IPS DF 6.9 (cell line): ENCODE data around the gene NOPCHAP1.

ENCODE experiments used
- DNase-seq: peaks from one replicate; pipeline ENCODE4 v3.0.0-alpha.2; 2013; ENCODE audit warnings: low read depth, low spot score
- H3K27ac ChIP-seq: one replicate; pipeline ENCODE4 v1.5.1; 2013; ENCODE audit warnings: low read length, control low read depth
- H3K27me3 ChIP-seq: 2 replicates; pipeline ENCODE4 v1.6.1; 2013; ENCODE audit warnings: mild to moderate bottlenecking, low read length; ENCODE audit not compliant: control insufficient read depth, insufficient read depth
- H3K36me3 ChIP-seq: 2 replicates; pipeline ENCODE4 v1.6.1; 2013; ENCODE audit warnings: low read length; ENCODE audit not compliant: control insufficient read depth, insufficient read depth
- H3K4me1 ChIP-seq: 2 replicates; pipeline ENCODE4 v1.6.1; 2013; ENCODE audit warnings: low read length; ENCODE audit not compliant: control insufficient read depth, insufficient read depth
- H3K4me3 ChIP-seq: 2 replicates; pipeline ENCODE4 v1.5.1; 2013; ENCODE audit warnings: mild to moderate bottlenecking, low read length
- H3K9me3 ChIP-seq: 2 replicates; pipeline ENCODE4 v1.6.1; 2013; ENCODE audit warnings: low read length, inconsistent platforms; ENCODE audit not compliant: control insufficient read depth, insufficient read depth
- WGBS: extraction: QIAGEN DNeasy Blood & Tissue Kit; methylation state at CpG from one replicate; pipeline ENCODE4 v1.1.7; 2013; ENCODE audit warnings: mixed read lengths, missing lambda C conversion rate; ENCODE audit not compliant: insufficient read length, insufficient coverage; 5-methylcytosine and 5-hydroxymethylcytosine counted together

The NOPCHAP1 gene

DNA sequence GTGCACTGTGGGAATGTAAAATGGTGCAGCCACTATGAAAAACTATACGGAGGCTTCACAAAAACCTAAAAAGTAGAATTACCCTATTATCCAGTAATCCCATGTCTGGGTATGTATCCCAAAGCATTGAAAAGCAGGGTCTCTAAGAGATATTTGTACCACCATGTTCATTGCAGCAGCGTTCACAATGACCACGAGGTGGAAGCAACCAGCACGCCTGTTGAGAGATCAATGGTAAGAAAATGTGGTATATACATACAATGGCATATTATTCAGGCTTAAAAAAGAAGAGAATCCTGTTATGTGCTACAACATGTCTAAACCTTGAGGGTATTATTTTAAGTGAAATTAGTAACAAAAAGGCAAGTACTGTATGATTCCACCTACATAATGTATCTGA is 910 bp upstream of the NOPCHAP1 start:
- Histone ChIP-seq H3K36me3 (no peaks in the 10 kb centered on the region; the same call in 1 of the 2 replicates), H3K27me3 (no peaks in the 10 kb centered on the region), H3K4me1 (no peaks in the 10 kb centered on the region; the same call in 1 of the 2 replicates), H3K4me3 (no peak overlapping the region), H3K9me3 (no peaks in the 10 kb centered on the region), H3K27ac (no peak overlapping the region)
- WGBS, result no CpG with 5 or more reads among the region's 4 CpGs
- no peak for DNase-seq

DNA sequence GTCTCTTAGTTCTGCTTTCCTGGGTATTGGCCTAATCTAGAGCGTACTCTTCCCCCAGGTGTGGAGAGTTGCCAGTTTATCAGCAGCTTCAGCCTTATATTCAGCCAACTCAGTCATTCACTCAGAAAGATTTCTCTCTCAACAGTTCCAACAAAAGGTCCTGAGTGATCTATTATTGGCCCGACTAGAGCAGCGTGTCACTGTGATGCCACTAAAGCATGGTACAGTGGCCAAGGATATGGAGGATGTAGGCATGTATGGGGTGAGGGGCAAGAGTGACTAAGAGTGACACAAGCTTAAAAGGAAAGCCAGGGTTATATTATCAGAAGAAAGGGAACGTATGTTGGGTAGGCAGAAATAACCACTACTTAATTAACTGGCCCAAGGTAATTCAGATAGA is 4.8 kb downstream of the NOPCHAP1 start:
- H3K27ac ChIP-seq, result no peak overlapping the region
- H3K27me3 ChIP-seq, result no peaks in the 10 kb centered on the region
- no peak overlapping the region for H3K4me3 ChIP-seq
- WGBS, result no CpG with 5 or more reads among the region's 4 CpGs
- no peak for DNase-seq
- no peaks in the 10 kb centered on the region for H3K9me3 ChIP-seq
- H3K36me3 ChIP-seq, result peaks cover 16% of the 10 kb centered on the region; the same call in 1 of the 2 replicates
- H3K4me1 ChIP-seq, result no peaks in the 10 kb centered on the region; the same call in 1 of the 2 replicates

DNA sequence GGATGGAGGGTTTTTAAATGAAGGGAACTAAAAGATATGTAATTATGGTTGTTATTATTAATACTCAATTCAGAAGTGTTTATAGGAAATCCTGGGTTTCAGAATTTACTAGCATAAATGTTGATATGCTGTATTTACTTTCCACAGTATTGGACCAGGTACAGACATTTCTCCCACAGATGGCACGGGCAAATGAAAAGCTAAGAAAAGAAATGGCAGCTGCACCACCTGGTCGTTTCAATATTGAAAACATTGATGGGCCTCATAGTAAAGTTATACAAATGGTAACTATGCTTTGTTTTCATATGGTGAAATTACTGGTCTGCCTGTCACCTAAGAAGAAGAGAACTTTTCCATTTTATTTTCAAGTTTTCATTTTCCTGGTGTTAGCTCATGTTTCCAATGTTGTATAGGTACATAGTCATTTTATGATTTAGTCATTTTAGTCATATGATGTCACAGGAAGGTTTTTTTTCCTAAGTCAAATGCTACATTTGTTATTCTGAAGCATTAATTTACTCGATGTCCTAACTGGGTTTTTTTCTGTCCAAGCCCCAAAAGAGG is 5.5 kb downstream of the NOPCHAP1 start:
- H3K36me3 ChIP-seq, result peaks cover 16% of the 10 kb centered on the region; the same call in 1 of the 2 replicates
- H3K4me3 ChIP-seq, result no peak overlapping the region
- no peaks in the 10 kb centered on the region for H3K27me3 ChIP-seq
- no peaks in the 10 kb centered on the region for H3K9me3 ChIP-seq
- no peak overlapping the region for H3K27ac ChIP-seq
- no peaks in the 10 kb centered on the region; the same call in 1 of the 2 replicates for H3K4me1 ChIP-seq
- no peak for DNase-seq
- WGBS, result no CpG with 5 or more reads among the region's 3 CpGs

DNA sequence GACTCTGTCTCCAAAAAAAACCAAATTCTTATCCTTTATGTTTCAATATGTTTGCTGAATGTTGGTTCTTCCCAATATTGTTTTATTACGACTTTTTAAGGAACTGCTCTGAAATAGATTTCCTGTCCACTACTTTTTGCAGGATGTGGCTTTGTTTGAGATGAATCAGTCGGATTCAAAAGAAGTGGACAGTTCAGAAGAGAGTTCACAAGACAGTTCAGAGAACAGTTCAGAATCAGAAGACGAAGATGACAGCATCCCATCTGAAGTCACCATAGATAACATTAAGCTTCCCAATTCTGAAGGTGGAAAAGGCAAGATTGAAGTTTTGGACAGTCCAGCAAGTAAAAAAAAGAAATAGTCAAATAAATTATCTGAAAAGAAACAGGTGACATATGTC is 8.2 kb downstream of the NOPCHAP1 start:
- no peak for DNase-seq
- H3K27me3 ChIP-seq, result no peaks in the 10 kb centered on the region
- no CpG with 5 or more reads among the region's 3 CpGs for WGBS
- H3K9me3 ChIP-seq, result no peaks in the 10 kb centered on the region
- H3K4me1 ChIP-seq, result no peaks in the 10 kb centered on the region
- peaks cover 26% of the 10 kb centered on the region for H3K36me3 ChIP-seq
- no peak overlapping the region for H3K27ac ChIP-seq
- no peak overlapping the region for H3K4me3 ChIP-seq

DNA sequence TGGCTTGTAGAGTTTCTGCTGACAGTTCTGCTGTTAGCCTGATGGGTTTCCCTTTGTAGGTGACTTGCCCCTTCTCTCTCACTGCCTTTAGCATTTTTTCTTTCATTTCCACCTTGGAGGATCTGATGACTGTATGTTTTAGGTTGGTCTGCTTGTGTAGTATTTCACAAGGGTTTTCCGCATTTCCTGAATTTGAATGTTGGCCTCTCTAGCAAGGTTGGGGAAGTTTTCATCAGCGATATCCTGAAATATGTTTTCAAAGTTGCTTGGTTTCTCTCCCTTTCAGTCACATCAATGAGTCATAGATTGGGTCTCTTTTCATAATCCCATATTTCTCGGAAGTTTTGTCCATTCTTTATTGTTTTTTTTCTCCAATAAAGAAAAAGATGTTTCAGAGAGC is 11.4 kb downstream of the NOPCHAP1 start:
- no peak overlapping the region for H3K27ac ChIP-seq
- peaks cover 26% of the 10 kb centered on the region for H3K36me3 ChIP-seq

DNA sequence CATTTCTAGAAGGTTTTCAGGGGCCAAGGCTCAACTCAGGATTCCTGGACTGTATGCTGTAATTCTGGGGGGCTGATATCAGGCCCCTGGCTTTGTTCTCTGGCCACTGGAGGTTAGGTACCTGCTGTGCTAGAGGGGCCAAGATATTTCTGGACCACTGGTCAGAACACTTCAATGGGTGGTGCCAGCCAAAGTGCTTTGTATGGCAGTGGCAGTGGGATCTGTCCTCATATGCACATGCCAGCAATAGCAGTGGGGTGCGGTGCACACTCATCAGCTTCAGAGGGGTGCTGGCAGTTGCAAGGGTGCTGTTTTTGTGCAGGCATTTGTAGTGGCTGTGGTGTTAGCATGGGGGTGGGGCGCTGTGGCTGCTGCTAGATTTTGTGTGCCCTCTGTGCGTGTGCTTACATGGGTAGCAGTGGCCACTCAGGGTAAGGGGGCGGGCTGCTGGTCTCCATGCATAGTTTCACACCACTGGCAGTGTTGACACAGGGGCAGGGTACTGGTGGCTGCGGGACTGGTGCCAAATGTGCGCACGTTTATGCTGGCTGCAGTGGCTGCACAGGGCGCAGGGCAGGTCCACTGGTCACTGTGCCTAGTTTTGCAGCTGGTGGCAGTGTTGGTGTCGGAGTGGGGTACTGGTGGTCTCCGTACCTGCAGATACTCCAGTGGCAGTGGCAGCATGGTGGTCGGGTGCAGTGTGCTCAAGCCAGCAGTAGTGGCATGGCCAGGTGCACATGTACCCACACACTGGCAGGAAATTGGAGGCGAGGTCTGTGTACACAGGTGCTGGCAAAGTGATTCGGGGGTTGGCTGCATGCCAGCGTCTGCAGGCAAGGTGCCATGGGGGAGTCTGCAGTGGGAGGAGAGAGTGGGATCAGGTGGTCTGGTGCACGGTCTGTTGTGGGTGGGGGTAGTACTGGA is 12.6 kb downstream of the NOPCHAP1 start:
- H3K4me1 ChIP-seq, result no peaks in the 10 kb centered on the region
- no peaks in the 10 kb centered on the region for H3K27me3 ChIP-seq
- no CpG with 5 or more reads among the region's 15 CpGs for WGBS
- no peaks in the 10 kb centered on the region for H3K9me3 ChIP-seq
- H3K27ac ChIP-seq, result no peak overlapping the region
- H3K36me3 ChIP-seq, result peaks cover 23% of the 10 kb centered on the region
- no peak for DNase-seq
- H3K4me3 ChIP-seq, result no peak overlapping the region

More for the DNA sequence above, 11.4 kb downstream of the NOPCHAP1 start:
- DNase-seq, result no peak
- Histone ChIP-seq H3K4me3 (no peak overlapping the region), H3K4me1 (no peaks in the 10 kb centered on the region), H3K9me3 (no peaks in the 10 kb centered on the region), H3K27me3 (no peaks in the 10 kb centered on the region)
- WGBS, result no CpG with 5 or more reads among the region's 3 CpGs

DNA sequence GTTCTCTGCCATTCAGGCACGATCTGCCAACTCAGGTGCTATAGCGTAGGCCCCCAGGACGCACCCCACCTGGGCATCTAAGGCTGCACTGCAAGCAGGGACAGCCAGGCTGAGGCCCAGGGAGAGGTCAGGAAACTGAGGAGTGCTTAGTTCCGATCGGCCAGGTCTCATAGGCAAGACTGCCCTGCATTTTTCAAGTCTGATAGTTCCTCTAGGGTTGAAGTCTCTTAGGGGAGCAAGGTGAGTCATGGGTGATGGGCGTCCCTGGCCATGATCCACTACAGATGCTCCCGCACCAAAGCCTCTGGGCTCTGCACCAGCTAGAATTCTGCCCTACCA is 13.2 kb downstream of the NOPCHAP1 start:
- no peak overlapping the region for H3K4me3 ChIP-seq
- H3K36me3 ChIP-seq, result peaks cover 22% of the 10 kb centered on the region
- no peaks in the 10 kb centered on the region for H3K9me3 ChIP-seq
- no peaks in the 10 kb centered on the region for H3K4me1 ChIP-seq
- no peaks in the 10 kb centered on the region for H3K27me3 ChIP-seq
- WGBS, result no CpG with 5 or more reads among the region's 7 CpGs
- DNase-seq, result no peak
- no peak overlapping the region for H3K27ac ChIP-seq

DNA sequence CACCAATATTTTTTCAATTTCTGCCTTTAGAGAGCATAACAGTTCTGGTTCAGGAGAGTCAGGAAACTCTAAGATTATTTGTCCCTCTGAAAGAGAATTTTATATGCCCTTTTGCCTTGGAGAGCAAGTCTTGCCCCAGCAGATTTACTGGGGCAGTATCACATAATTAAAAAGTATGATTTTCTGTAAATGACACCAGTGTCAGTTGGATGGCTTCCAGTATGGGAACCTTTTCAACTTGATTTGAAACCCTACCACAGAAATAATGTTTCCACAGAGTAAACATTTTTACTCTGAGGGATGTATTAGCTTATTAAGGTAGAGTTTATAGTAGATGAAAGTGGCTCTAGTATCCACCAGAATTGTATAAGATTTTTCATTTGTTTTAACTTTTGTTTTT is 15.4 kb downstream of the NOPCHAP1 start:
- Histone ChIP-seq H3K27me3 (no peaks in the 10 kb centered on the region), H3K4me1 (no peaks in the 10 kb centered on the region), H3K9me3 (no peaks in the 10 kb centered on the region), H3K27ac (no peak overlapping the region), H3K36me3 (peaks cover 16% of the 10 kb centered on the region), H3K4me3 (no peak overlapping the region)
- DNase-seq, result no peak

DNA sequence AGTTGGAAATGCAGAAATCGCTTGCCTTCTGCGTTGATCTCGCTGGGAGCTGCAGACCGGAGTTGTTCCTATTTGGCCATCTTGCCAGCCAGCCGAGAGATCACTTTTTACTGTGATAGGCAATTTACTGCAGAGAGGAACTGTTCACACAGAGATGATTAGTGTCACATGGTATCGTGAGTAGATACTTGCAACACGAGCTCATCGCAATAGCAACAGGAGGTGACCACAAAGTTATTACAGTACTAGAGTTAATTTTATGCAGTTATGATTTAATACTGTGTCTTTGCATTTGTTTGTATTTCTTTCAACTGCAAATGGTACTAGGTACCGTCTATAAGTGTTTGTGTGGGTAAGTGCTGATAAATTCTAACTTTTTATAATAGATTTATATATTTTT is 27.8 kb downstream of the NOPCHAP1 start:
- H3K4me3 ChIP-seq, result no peak overlapping the region
- DNase-seq, result no peak
- no CpG with 5 or more reads among the region's 9 CpGs for WGBS

DNA sequence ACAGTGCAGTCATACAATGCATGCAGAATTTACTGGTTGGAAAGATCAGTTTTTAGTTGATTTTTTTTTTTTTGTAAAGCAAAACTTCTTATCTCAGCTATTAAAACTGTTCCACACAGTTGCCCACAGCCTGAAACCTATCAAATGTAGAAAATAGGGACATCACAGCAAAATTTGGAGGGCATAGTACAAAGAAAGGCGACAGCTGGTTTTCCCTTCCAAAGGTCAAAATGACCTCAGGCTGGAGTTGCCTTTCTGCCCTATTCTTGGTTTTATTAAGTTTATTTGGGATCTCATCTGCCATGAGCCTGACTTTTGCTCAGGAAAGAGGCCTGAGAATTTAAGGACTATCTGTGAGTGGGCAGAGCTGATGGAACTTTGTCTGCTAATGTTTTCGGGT is 28.5 kb downstream of the NOPCHAP1 start:
- H3K4me1 ChIP-seq, result no peaks in the 10 kb centered on the region
- no peaks in the 10 kb centered on the region for H3K9me3 ChIP-seq
- no peak overlapping the region for H3K4me3 ChIP-seq
- no peaks in the 10 kb centered on the region for H3K36me3 ChIP-seq
- WGBS, result no CpG with 5 or more reads among the region's 2 CpGs
- no peaks in the 10 kb centered on the region for H3K27me3 ChIP-seq
- no peak for DNase-seq
- H3K27ac ChIP-seq, result no peak overlapping the region

More for the DNA sequence above, 27.8 kb downstream of the NOPCHAP1 start:
- H3K36me3 ChIP-seq, result no peaks in the 10 kb centered on the region
- no peaks in the 10 kb centered on the region for H3K4me1 ChIP-seq
- no peaks in the 10 kb centered on the region for H3K9me3 ChIP-seq
- H3K27me3 ChIP-seq, result no peaks in the 10 kb centered on the region
- no peak overlapping the region for H3K27ac ChIP-seq
